Hematopoietic multipotent progenitor cell treated with erythropoietin and hydrocortisone succinate and interleukin-3 and kit ligand, for 4 days (in vitro differentiated cells): ENCODE measurements around the gene COMMD1.
"Not testable (repeated sequence)": the region's sequence is repeated elsewhere in the genome, so short reads cannot be mapped to it uniquely, and the experiment has no call there.

ENCODE experiments used
- DNase-seq: peaks from one replicate; pipeline ENCODE4 v3.0.0-alpha.2; 2015

Gene COMMD1

GRCh38 chr2:62032096-62032495, 126.6 kb downstream of the COMMD1 start:
- DNase-seq, result no peak

- no peak for DNase-seq
Measured at GRCh38 chr2:62034715-62035114, 129.2 kb downstream of the COMMD1 start.

- DNase-seq, result no peak
Measured at GRCh38 chr2:62036229-62036628, 130.8 kb downstream of the COMMD1 start.

GRCh38 chr2:62036761-62037250, 131.3 kb downstream of the COMMD1 start:
- DNase-seq, result no peak

GRCh38 chr2:62038975-62039771, 133.7 kb downstream of the COMMD1 start:
- DNase-seq, result peak; percentile 94

DNA sequence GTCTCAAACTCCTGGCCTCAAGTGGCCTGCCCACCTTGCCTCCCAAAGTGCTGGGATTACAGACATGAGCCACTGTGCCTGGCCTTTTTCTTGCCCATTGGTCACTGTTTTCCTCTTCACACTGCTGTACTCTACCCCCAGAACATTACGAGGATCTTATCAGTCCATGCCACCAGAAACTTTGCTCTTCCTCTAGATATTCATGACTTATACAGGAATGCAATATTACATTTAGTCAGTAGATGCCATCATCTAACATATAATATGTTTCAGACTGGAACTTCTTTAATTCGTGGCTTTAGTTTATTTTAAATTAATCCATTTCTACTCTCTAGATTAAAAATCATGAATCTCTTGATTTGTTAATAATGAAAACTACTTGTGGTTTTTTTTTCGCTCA, 135.5 kb downstream of the COMMD1 start:
- peak; percentile 80 for DNase-seq

- DNase-seq, result not testable (repeated sequence)
Measured at GRCh38 chr2:62041701-62042385, 136.4 kb downstream of the COMMD1 start.

GRCh38 chr2:62042400-62042799, 136.9 kb downstream of the COMMD1 start:
- no peak for DNase-seq

- DNase-seq, result no peak
Measured at GRCh38 chr2:62042944-62043343, 137.5 kb downstream of the COMMD1 start.

DNA sequence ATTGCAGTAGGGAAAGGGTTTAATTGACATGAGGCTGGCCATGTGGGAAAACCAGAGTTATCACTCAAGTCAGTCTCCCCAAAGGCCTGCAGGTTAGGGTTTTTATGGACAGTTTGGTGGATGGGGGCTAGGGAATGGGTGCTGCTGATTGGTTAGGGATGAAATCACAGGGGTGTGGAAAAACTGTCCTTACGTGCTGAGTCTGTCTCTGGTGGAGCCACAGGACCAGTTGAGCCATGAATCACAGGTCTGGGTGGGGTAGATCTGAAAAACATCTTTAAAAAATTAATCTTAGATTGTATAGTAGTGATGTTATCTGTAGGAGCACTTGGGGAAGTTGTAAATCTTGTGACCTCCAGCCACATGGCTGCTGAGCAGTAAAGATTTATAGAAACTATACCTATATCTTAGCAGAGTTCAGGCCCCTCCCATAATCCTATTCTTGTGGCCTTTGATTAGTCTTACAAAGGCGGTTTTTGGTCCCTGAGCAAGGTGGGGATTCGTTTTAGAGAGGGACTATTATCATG, 139.6 kb downstream of the COMMD1 start:
- DNase-seq, result peak; percentile 6

DNA sequence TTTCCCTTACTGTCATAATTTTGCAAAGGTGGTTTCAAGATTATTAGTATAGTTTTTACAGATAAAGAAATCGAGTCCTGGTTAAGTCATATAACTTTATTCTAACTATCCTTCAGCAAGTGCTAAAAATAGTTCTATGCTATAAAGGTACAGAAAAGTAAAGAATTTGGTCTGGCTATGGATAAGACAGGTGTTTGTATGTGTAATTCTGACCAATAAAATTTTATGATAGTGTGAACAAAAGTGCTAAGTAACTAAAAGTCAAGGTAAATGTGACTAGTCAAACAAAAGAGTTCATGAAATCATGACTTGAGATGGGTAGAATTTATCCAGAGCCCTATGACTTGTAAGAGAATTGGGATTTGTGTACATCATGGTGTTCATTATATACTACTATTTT, 140.7 kb downstream of the COMMD1 start:
- DNase-seq, result no peak

- no peak for DNase-seq
Measured at GRCh38 chr2:62050456-62051045, 145.1 kb downstream of the COMMD1 start.

DNA sequence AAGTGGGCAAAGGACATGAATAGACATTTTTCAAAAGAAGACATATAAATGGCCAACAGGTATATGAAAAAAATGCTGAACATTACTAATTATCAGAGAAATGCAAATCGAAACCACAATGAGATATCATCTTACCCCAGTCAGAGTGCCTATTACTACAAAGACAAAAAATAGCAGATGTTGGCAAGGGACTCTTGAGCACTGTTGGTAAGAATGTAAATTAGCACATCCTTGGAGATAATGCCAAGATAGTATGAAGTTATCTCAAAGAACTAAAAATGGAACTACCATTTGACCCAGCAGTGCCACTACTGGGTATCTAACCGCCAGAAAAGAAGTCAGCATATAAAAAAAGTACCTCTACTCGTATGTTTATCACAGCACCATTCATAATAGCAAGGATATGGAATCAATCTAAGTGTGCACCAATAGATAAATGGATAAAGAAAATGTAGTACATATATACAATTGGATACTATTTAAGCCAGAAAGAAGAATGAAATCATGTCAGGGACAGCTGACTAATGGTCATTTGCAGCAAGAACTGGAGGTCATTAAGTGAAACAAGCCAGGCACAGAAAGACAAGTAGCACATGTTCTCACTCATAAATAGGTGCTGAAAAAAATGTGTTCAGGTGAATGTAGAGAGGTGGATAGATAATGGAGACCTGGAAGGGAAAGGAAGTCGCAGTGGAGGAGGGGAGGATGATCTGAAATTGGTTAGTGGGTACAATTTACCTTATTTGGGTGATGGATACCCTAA, 148.7 kb downstream of the COMMD1 start:
- DNase-seq, result peak; percentile 42

DNA sequence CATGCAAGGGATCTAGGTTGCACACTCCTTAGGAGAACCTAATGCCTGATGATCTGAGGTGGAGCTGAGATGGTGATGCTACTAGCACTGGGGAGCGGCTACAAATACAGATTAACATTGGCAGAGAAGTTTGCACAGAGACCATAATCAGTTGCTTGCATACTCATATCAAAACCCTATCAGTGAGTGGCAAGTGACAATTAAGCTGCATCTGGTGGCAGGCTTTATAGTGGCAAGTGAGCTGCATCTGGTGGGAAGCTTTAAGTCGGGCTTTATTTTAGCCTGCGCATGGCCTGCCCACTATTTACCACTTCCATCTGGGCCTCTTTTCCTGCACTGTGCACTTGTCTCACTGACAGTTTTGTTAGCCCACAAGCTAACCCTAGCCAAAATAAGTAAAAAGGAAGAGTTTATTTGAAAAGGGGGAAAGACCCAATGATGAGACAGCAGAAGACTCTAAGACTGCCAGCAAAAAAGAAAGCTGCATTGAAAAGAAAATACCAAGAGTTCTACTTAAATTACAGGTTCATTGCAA, 149.5 kb downstream of the COMMD1 start:
- peak; percentile 82 for DNase-seq

- no peak for DNase-seq
Measured at GRCh38 chr2:62055724-62056336, 150.4 kb downstream of the COMMD1 start.

- no peak for DNase-seq
Measured at GRCh38 chr2:62056341-62056740, 150.9 kb downstream of the COMMD1 start.

DNA sequence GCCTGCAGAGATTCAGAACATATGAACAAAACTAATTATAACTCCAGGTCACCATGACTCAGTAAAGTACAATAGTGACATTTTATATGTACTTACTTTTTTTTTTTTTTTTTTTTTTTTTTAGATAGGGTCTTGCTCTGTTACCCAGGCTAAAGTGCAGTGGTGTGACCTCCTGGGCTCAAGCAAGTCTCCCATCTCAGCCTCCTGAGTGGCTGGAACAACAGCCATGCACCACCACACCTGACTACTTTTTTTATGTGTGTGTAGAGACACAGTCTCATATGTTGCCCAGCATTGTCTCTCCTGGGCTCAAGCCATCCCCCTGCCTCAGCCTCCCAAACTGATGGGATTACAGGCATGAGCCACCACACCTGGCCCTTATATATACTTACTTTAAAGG, 159.8 kb downstream of the COMMD1 start:
- DNase-seq, result no peak

- DNase-seq, result no peak
Measured at GRCh38 chr2:62071126-62071598, 165.7 kb downstream of the COMMD1 start.

DNA sequence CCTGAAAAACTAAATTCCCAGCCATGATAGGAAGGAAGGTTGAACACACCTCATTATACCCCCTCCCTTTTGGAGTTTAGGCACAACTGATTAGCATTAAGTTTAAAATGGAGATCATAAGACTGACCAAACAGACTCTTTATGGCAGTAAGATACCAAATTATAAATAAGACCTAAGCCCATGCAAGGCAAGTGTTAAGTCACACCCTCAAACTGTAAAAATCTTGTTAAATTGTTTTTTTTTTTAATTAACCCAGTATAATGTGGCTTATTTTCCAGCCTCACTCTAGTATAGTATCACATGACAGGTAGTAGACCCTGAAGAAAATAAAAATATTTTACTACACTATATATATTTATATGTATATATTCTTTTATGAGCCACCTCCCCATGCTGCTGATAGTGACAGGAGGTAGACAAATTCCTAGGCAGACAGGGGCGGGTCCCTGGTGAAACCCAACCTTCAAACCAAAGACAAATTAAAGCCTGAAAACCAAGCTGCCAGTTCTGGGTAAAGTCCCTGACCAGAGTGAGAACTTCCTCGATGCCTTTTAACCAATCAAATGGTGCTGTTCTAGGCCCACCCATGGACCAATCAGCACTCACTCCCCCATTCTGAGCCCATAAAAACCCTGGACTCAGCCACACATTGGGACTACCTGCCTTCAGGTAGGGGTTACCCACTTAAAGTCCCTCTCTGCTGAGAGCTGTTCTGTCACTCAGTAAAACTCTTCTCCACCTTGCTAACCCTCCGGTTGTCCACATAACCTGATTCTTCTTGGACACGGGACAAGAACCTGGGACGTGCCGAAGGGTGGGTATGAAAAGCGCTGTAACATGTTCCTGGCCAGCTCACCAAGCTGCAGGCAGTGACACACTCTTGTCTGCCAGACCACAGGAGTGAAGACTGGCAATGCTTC, 166.5 kb downstream of the COMMD1 start:
- DNase-seq, result no peak

DNA sequence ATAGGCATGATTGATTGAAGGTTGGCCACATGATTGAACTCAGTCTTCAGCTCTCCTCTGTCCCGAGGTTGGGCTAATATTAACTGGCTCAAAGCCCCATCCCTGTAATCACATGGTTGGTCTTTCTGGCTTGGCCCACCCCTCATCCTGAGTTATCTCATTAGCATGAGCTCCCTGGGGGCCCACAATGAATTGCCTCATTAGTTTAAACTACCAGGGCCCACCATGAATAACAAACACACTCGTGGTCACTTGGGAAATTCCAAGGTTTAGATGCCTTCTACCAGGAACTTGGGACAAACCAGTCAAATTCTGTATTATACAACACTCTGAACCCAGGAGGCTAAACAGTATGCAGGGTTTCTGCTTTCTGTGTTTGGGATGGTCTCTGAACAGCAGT, 168.8 kb downstream of the COMMD1 start:
- DNase-seq, result no peak
